Activated CD8-positive, alpha-beta memory T cell treated with anti-CD3 and anti-CD28 coated beads, Interleukin-2, amount 50 U/mL, for 4 hours (primary cell): ENCODE measurements around the gene DNAH11.
A peak's percentile ranks its signal among the peaks of the same experiment; 100 is the strongest.

Experiments used
- DNase-seq: peaks from one replicate; pipeline ENCODE4 v3.0.0-alpha.2; 2020

Gene DNAH11

DNA sequence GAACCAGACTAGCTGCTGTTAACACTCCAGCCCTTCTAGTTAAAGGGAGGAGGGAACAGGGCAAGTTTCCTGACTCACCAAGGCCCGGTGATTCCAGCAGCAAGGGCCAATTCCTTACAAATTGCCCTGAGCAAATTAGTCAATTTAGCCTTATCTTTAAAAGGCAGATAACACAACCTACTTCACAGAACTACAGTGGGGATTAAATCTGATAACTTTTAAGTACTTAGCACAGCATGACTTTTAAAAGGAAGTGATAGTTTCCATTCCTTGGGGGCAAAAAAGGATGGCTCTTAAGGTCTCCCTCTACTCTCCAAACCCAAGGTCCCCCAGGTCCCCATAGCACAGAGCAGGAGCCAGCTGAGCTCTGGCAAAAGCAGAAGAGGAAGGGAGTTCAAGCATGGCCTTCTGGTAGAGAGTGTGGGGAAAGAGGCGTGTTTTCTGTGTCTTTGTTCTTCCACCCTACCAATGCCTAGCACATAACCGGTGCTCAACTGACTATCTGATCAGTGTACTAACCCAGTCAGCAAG lies 398.8 kb downstream of the DNAH11 start:
- no peak for DNase-seq

DNA sequence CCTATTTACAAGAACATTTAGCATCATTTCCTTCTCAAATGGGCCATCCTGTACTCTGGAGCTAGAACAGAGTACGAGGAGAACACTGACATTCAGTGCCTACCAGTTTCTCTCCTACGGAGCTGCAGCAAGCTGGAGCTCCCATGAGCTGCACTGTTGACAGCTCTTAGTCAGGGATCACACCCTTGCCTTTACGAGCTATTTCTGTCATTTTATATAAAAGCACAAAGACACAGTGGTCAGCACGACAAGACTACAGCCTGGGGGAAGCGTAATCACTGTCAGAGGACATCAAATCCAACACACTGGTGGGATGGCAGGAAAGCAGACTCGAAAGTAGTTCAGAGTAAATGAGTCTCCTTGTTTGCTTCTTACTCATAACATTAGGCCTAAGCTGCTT lies 400.1 kb downstream of the DNAH11 start:
- DNase-seq: no peak

DNA sequence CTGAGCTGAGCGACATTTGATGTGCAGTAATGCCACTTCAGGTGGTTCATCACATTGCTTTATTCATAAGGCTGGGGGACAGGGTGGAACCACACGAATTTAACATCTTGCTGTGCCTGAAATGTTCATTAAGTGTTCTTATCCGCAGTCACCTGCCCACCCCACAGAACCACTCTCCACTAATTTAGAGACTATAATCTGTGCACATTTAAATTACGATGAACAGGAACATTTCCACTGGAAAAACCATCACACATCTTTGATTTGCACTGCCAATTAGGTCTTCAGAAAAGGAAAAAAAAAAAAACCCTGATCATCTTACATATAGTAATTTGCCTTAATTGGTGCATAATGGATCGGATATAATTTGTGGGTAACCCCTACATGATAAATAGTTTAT lies 400.6 kb downstream of the DNAH11 start:
- DNase-seq: no peak

DNA sequence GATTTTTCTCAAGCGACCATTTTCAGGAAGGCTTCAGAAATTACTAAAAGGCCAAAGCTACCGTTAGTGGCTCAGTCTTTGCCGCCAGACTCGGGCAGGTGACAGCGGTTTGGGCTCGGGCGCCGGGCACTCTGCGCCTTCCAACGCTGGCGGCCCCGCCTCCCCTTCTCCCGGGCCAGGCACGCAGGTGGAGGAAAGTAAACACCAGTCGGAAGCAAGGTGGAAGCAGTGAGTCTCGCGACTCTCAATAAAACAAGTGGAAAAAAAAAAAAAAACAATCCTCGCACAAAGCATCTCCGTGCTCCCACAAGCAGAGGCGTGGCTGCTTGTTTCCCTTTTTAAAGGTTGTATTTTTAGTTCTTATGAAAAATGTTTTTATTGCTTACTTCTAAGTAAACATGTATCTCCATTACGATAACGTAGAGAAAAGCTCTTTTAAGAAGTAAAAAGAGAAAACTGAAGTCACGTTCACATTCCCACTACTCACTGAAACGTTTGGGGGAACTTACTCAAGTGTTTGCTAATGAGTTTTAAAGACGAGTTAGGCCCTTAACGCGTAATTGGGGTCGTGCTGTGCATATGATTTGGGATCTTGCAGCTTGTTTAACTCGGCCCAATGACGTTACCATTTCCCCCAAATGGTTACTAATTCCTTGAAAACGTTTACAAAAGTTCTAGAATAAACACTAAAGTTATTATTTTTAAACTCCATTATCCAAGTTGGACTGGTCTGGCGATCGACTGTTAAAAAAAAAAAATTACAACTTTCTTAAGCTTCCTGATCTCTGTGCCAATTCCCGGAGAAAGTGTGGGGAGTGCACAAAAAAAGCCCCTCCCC lies 402.0 kb downstream of the DNAH11 start:
- DNase-seq: peak; percentile 36

DNA sequence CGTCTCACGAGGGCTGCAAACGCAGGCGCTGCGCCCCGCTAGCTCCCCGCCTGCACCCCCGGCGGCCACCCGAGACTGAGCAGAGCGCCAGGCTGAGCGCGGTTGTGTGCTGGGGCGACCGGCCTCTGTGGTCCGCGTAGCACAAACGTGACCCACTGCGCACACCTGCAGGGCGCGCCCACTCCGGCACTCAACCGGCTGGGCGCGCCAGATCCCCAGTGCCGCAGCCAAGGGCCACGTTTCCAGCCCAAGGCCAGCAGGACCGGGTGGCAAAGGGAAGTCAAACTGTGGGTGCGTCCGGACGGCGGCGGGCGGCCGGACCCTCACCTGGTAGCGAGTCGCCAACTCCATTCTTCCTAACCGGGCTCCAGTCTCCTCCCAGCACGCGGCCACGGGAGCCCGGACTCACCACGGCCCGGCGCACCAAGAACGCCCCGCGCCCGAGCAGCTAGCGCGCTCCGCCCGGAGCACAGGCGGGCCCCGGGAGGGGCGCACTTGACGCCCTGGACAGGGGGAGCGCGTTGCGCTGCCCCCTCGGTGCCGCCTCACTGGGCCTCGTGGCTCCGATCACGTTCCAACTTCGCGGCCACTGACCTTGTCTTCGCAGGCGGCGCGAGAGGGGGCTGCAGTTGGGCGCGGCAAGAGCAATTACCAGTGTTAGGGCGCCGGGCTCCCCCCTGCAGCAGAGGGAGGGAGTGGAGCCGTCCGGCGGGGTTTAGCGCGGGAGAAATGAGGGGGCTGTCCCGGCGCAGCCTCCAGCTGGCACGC lies 402.8 kb downstream of the DNAH11 start, which contains the start of gene CDCA7L:
TSS of gene CDCA7L (minus strand) at position 446 of the 768 bp plus-strand sequence. CDS start at position 351, 95 bp downstream.
- DNase-seq: peak; percentile 54

DNA sequence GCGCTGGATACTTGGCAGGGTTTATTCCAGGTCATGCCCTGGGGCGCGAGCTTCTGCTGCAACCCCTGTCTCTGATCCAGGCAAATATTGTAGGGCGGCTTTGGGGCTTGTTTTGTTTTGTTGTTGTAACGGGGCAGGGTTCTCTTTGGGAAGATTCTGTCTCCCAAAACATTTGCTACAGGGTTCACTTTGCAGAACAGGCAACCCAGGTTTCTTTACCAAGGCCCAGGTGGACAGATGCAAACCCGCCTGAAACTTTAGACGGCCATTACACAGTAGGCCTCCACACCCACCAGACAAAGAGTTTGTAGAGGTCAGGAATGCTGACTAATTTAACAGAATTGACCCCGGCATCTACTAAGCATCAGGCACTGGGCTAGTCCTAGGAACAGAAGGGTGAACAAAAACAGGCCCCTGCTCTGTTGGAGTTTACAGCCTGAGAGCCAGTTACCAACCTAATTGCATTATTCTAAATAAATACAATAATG lies 403.4 kb downstream of the DNAH11 start:
- DNase-seq: no peak

DNA sequence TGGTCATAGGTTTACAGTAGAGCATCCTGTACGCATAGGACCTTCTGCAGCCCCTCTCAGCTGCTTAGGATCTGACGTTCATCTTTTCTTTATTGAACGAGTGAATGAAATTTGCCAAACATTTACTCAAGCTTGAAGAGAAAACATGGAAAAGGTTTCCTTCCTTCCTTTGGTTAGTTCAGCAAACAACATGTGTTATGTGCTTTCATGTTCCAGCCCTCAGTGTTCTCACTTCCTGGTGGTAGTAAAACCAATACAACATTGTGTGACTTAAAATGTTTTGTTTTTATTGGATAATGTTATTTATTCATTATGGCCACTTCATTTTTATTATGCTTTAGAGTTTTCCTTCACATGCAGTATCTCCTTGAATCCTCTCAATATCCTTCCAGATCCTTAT lies 404.2 kb downstream of the DNAH11 start:
- DNase-seq: no peak

DNA sequence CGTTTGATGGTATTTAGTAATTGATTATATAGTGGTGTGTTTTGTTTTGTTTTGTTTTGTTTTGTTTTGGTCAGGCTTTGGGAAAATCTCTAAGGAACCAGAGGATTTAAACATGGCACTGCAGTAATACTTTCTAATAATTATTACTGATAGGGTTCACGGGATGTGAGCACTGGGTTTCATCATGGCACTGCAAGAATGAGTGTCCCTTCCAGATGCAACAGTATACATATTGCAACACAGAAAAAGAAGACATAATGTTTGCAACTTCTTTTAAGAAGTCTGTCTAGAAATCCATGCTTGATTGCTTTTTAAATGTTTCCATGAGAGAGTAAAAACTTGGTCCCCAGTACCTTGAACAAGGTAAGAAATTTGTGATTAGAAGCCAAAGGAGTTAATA lies 405.1 kb downstream of the DNAH11 start:
- DNase-seq: no peak

DNA sequence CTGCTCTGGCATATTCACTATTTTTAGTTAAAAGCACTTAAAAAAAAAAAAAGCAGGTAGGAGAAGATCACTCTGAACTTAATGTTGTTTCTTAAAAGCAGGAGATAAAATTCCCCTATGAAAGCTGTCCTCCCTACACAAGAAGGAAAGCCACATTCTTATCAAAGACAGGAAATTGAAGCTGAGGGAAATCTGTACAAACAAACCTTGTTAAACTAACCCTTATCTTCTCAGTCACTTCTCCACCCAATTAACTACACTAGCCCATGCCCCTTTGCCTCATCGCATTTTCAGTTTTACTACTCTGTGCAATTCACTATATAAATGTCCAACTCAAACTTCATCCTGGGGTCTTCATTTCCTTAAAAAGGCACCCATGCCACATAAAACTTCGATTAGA lies 405.5 kb downstream of the DNAH11 start:
- DNase-seq: no peak

DNA sequence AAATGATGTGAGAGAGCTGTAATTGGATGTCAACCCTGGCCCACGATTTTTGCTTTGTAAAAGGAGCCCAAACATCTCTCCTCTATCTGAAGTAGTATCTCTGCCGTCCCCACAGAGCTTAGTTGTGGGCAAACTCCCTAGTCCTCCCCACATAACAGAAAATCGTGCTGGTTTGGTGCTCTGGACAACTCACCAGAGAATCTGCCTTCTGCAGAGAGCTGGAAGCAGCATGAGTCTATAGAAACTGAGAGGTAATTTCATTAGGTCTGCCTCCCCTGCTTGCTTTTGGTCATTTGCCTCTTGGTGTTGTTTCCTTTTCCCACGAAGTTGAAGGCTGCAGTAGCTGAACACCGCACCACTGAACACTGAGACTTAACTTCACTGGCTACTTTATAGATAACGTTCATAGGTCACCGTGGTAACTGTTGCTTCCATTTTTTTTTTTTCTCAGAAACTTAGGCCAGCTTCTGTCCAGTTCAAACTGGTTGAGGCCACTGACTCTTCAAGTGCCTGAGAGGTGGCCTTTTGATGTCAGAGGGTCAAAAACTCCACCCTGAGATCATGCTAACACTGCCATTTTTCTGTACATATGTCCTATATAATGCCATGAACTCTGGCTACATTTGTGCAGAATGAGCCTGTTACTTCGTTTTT lies 406.2 kb downstream of the DNAH11 start:
- DNase-seq: no peak
